HepG2 (cell line): ENCODE data around the gene LRRC72. TPM values are rescaled to one million over a fixed set of nuclear protein-coding genes. Genes with fewer than 3 reads are reported as not detected.

Experiments used
- ATAC-seq: fragments of 200-7000 bp; cut with Tn5 transposase; 3 replicates; pipeline ENCODE4 v1.9.1; 2020; ENCODE audit warnings: mild to moderate bottlenecking, moderate library complexity
- BruUV-seq: library from RNA; stranded (reverse); fragments of 400-500 nt; replicated peaks from 2 replicates; lab custom pipeline; 2021; lab: Mats Ljungman, UMichigan
- CTCF ChIA-PET: fragments of 300-600 bp; formaldehyde crosslinking; extraction: SDS; loops from one replicate; lab custom pipeline; 2021; ENCODE audit warnings: low total read pairs, inconsistent platforms, low intra/inter-chr PET ratio; lab: Yijun Ruan, JAX
- POLR2A ChIA-PET: fragments of 350-600 bp; sonication (Branson Sonifier 250); formaldehyde crosslinking; loops from one replicate; lab custom pipeline; 2020; ENCODE audit warnings: antibody characterized with exemption, inconsistent platforms; lab: Yijun Ruan, JAX
- DNase-seq: peaks from one replicate; pipeline ENCODE4 v3.0.0-alpha.2; 2015; ENCODE audit warnings: low spot score
- FAIRE-seq: peaks from 3 replicates; lab custom pipeline; 2011; peaks lifted over from hg19 to GRCh38; lab: Jason Lieb, UNC
- H2AFZ ChIP-seq: one replicate; pipeline ENCODE4 v1.6.1; 2011; ENCODE audit warnings: low read length, inconsistent platforms
- H3K27ac ChIP-seq: fragments of 300-600 bp; 3 replicates; pipeline ENCODE4 v1.8.0; 2011; ENCODE audit warnings: mixed run types, mild to moderate bottlenecking, mixed read lengths, low read length, inconsistent platforms; ENCODE audit not compliant: insufficient read depth; ENCODE audit errors: extremely low read length
- H3K27me3 ChIP-seq, 2 experiments: fragments of 200-600 bp in 1 of 2; 2 replicates in 1 of 2; 3 replicates in 1 of 2; pipeline versions ENCODE4 v1.6.0 to v1.8.0; 2011; ENCODE audit warnings: low read length in 2 of 2, mild to moderate bottlenecking in 2 of 2, moderate library complexity in 2 of 2, inconsistent platforms in 1 of 2; ENCODE audit not compliant: insufficient read depth in 2 of 2, control insufficient read depth in 1 of 2
- H3K36me3 ChIP-seq, 2 experiments: fragments of 200-600 bp in 1 of 2; replicated peaks in 1 of 2; 2 replicates in 1 of 2; 3 replicates in 1 of 2; pipeline versions ENCODE4 v1.5.1 to v1.8.0; 2011; ENCODE audit warnings: low read length in 2 of 2, inconsistent platforms in 1 of 2; ENCODE audit not compliant: insufficient read depth in 2 of 2, control insufficient read depth in 1 of 2
- H3K4me1 ChIP-seq: 2 replicates; pipeline ENCODE4 v1.5.1; 2012; ENCODE audit warnings: low read length, inconsistent platforms; ENCODE audit not compliant: insufficient read depth
- H3K4me2 ChIP-seq: 2 replicates; pipeline ENCODE4 v1.6.0; 2011; ENCODE audit warnings: low read depth, low read length, inconsistent platforms
- H3K4me3 ChIP-seq, 3 experiments: fragments of 200-600 bp in 1 of 3; sonication (generic), shearing (Covaris generic) in 1 of 3; replicated peaks in 1 of 3; 2 replicates each; pipeline ENCODE4 v1.5.1; 2011 to 2016; ENCODE audit warnings: low read length in 3 of 3, inconsistent platforms in 2 of 3, low read depth in 2 of 3, mild to moderate bottlenecking in 2 of 3, control low read depth in 1 of 3, mixed read lengths in 1 of 3; ENCODE audit not compliant: insufficient read depth in 1 of 3
- H3K79me2 ChIP-seq: one replicate; pipeline ENCODE4 v1.6.1; 2011; ENCODE audit warnings: low read length, inconsistent platforms; ENCODE audit not compliant: insufficient read depth
- H3K9ac ChIP-seq: 2 replicates; pipeline ENCODE4 v1.6.0; 2011; ENCODE audit warnings: mild to moderate bottlenecking, low read depth, low read length, inconsistent platforms; ENCODE audit not compliant: insufficient read depth
- H3K9me3 ChIP-seq: 2 replicates; pipeline ENCODE4 v1.5.1; 2012; ENCODE audit warnings: mild to moderate bottlenecking, low read length
- H4K20me1 ChIP-seq: 2 replicates; pipeline ENCODE4 v1.6.0; 2011; ENCODE audit warnings: inconsistent platforms, mild to moderate bottlenecking, low read length, moderate library complexity; ENCODE audit not compliant: insufficient read depth
- ATM ChIP-seq: fragments of 450-650 bp; IDR thresholded peaks from 2 replicates; pipeline ENCODE4 v1.7.1; 2017; ENCODE audit warnings: mild to moderate bottlenecking, borderline replicate concordance
- CEBPG ChIP-seq: IDR thresholded peaks from 2 replicates; pipeline ENCODE4 v1.6.1; 2016
- FOXO1 ChIP-seq: sonication (generic); formaldehyde crosslinking; IDR thresholded peaks from 2 replicates; pipeline ENCODE4 v1.4.0; 2020; ENCODE audit warnings: missing genetic modification reagents
- IRF2 ChIP-seq: IDR thresholded peaks from 2 replicates; pipeline ENCODE4 v1.6.1; 2018; ENCODE audit warnings: missing genetic modification reagents, missing compliant biosample characterization
- NR2C2 ChIP-seq: sonication (generic); formaldehyde crosslinking; IDR thresholded peaks from 2 replicates; pipeline ENCODE4 v1.4.0; 2020; ENCODE audit warnings: missing genetic modification reagents, mild to moderate bottlenecking, moderate library complexity, borderline replicate concordance
- RNF219 ChIP-seq: sonication (generic); formaldehyde crosslinking; IDR thresholded peaks from 2 replicates; pipeline ENCODE4 v1.5.0; 2020; ENCODE audit warnings: mild to moderate bottlenecking, missing genetic modification reagents
- SUZ12 ChIP-seq: fragments of 150-350 bp; IDR thresholded peaks from 2 replicates; pipeline ENCODE4 v1.6.1; 2014; ENCODE audit warnings: low read depth, low read length
- ZBTB2 ChIP-seq: sonication (generic); formaldehyde crosslinking; IDR thresholded peaks from 2 replicates; pipeline ENCODE4 v1.8.0; 2022; ENCODE audit warnings: low read depth, missing genetic modification reagents
- ZHX1 ChIP-seq: sonication (generic); formaldehyde crosslinking; IDR thresholded peaks from 2 replicates; pipeline ENCODE4 v1.8.1; 2022; ENCODE audit warnings: low read depth, mild to moderate bottlenecking, missing genetic modification reagents
- ZNF207 ChIP-seq: fragments of 450-650 bp; IDR thresholded peaks from 2 replicates; pipeline ENCODE4 v1.6.1; 2016; ENCODE audit warnings: antibody characterized with exemption, borderline replicate concordance
- WGBS: methylation state at CpG from one replicate; pipeline ENCODE4 v1.1.6; 2017; ENCODE audit warnings: low lambda C conversion rate; 5-methylcytosine and 5-hydroxymethylcytosine counted together
- in situ Hi-C: cut with HindIII; loops from 2 replicates; pipeline ENCODE4 v1.10.0; 2017; ENCODE audit warnings: low pct_unique_long_range_greater_than_20kb; ENCODE audit not compliant: extremely low pct_ligation_motif_present
- intact Hi-C: fragments of 100-400 bp; cut with micrococcal nuclease; formaldehyde crosslinking; loops from one replicate; pipeline ENCODE4 v1.10.0; 2022; ENCODE audit not compliant: unreplicated experiment
- polyA plus RNA-seq, 8 experiments: library from polyadenylated mRNA; depleted of rRNA in 3 of 8; stranded (reverse) in 7 of 8; unstranded in 1 of 8; fragments of >200 nt; fragmentation: Illumina TruSeq in 4 of 8; extraction: Trizol in 4 of 8; gene quantifications; 2 replicates each; pipeline versions ENCODE4 v1.2.1 to v1.2.3, GENCODE V29; 2011 to 2016; ENCODE audit warnings: low read depth in 4 of 8, missing spikeins in 1 of 8, mixed read lengths in 1 of 8; ENCODE audit not compliant: insufficient read depth in 1 of 8
- total RNA-seq, 5 experiments: library from RNA; depleted of rRNA; stranded (reverse); fragments of >200 nt; fragmentation: Illumina TruSeq; extraction: Trizol; gene quantifications; 2 replicates each; pipeline ENCODE4 v1.2.3, GENCODE V29; 2016; ENCODE audit warnings: low read depth in 1 of 5

Gene LRRC72
- total and polyA plus RNA-seq, 2 of the 13 experiments (the other 11 are each of a cell fraction or from before 2014, with no cell fraction given), result not detected

GRCh38 chr7:16579216-16579615 is 52.6 kb downstream of the LRRC72 start:
- ATAC-seq, result no peak
- BruUV-seq, result no TSS peak
- Histone ChIP-seq H3K79me2 (no peaks in the 10 kb centered on the region), H3K9ac (no peak overlapping the region), H3K27me3 (no peaks in the 10 kb centered on the region), H3K4me1 (no peaks in the 10 kb centered on the region), H3K27ac (no peak overlapping the region), H3K9me3 (no peaks in the 10 kb centered on the region), H4K20me1 (no peaks in the 10 kb centered on the region), H3K4me3 (no peak overlapping the region), H3K4me2 (no peak overlapping the region), H2AFZ (no peak overlapping the region), H3K36me3 (no peaks in the 10 kb centered on the region)
- no peak for TF ChIP-seq CEBPG (CRISPR knock-in tag)
- no peak for TF ChIP-seq RNF219
- no peak for TF ChIP-seq ZBTB2 (CRISPR knock-in tag)
- no peak for TF ChIP-seq ZNF207
- TF ChIP-seq NR2C2 (CRISPR knock-in tag), result no peak
- no peak for TF ChIP-seq IRF2 (CRISPR knock-in tag)
- TF ChIP-seq ATM, result no peak
- TF ChIP-seq ZHX1 (CRISPR knock-in tag), result no peak
- no peak for TF ChIP-seq SUZ12
- TF ChIP-seq FOXO1 (CRISPR knock-in tag), result no peak
- no peak for FAIRE-seq
- in situ Hi-C loops (no loop called here), intact Hi-C loops (no loop called here)
- POLR2A ChIA-PET, result no interaction called here
- DNase-seq, result no peak
- CTCF ChIA-PET, result no interaction called here
- WGBS, result 20% methylated on average over 8 of the region's 8 CpGs
